Coronary artery (tissue), 2 donors: ENCODE results near the gene MTHFS.

Source experiments
- DNase-seq: peaks from one replicate; pipeline ENCODE4 v3.0.0-alpha.2; 2017; ENCODE audit warnings: low spot score
- H3K27ac ChIP-seq, 2 donors: fragments of 200-600 bp; sonication (generic); one replicate each; pipeline ENCODE4 v1.5.1; 2016 to 2019
- H3K4me3 ChIP-seq: fragments of 200-600 bp; sonication (generic); 2 replicates; pipeline ENCODE4 v1.5.1; 2016; ENCODE audit warnings: mild to moderate bottlenecking, moderate library complexity
- TF ChIP-seq, protein P1 (sequence below): fragments of 200-600 bp; sonication (generic); IDR thresholded peaks from one replicate; pipeline ENCODE4 v1.5.1; 2019; ENCODE audit warnings: antibody characterized with exemption

Gene MTHFS

DNA sequence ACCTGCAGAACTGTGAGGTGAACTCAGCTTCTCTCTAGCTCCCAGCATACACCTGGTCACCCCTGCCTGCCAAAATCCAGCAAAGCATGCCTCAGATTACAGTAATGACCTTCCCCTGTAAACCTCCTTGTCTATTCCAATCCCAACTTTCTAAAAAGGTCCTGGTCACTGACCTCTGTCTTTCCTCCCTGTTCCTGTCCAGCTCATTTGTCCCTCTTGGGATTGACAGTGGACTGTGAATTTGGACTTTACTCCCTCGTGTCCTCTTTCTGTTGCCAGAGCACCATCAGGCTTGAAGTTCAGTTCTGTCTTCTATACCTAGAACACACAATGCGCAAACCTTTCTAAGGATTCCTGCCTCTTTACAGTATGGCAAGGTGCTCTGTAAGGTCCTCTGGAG lies 50.3 kb downstream of the MTHFS start:
- no peak for DNase-seq
- Histone ChIP-seq H3K4me3 (no peak overlapping the region), H3K27ac (no peak overlapping the region)
- TF ChIP-seq, protein P1, sequence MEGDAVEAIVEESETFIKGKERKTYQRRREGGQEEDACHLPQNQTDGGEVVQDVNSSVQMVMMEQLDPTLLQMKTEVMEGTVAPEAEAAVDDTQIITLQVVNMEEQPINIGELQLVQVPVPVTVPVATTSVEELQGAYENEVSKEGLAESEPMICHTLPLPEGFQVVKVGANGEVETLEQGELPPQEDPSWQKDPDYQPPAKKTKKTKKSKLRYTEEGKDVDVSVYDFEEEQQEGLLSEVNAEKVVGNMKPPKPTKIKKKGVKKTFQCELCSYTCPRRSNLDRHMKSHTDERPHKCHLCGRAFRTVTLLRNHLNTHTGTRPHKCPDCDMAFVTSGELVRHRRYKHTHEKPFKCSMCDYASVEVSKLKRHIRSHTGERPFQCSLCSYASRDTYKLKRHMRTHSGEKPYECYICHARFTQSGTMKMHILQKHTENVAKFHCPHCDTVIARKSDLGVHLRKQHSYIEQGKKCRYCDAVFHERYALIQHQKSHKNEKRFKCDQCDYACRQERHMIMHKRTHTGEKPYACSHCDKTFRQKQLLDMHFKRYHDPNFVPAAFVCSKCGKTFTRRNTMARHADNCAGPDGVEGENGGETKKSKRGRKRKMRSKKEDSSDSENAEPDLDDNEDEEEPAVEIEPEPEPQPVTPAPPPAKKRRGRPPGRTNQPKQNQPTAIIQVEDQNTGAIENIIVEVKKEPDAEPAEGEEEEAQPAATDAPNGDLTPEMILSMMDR = no peak

DNA sequence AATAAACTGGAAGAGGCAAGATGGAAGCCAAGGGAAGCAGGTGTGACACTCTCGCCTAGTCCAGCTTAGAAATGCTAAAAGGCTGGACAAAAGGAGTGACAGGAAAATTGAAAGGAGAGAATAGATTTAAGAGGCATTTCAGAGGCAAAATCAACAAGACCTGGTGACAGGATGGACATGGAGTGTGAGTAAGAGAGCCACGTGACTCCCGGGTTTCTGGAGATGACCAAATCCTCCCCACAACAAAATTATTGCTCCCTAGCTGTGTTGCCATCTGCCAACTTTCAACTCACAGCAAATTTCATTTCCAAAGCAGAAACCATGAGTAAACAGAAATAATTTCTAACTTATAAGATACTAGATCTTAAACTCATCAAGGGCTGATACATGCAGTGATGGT lies 52.6 kb downstream of the MTHFS start:
- DNase-seq = no peak
- Histone ChIP-seq H3K27ac (no peak overlapping the region), H3K4me3 (no peak overlapping the region)
- TF ChIP-seq, protein P1 = no peak

DNA sequence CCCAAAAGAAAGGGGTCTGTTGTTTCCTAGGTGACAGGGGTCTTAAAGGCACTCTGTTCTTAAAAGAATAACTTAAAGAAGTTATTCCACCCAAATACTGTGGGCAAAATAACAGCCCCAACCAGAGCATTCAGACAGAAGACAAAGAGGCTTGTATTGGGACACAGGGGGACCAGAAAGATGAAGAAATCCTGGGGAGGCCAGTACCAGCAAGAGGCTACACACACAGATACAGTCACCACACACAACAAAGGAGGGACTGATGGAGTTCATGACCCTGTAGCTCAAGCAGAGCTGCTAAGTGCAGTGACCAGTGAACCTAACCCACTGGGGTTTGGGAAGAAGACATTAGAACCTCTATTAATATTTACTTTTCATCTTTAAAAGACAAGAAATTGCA lies 59.0 kb downstream of the MTHFS start:
- no peak for DNase-seq
- Histone ChIP-seq H3K27ac (no peak overlapping the region), H3K4me3 (no peak overlapping the region)
- TF ChIP-seq, protein P1 = no peak

DNA sequence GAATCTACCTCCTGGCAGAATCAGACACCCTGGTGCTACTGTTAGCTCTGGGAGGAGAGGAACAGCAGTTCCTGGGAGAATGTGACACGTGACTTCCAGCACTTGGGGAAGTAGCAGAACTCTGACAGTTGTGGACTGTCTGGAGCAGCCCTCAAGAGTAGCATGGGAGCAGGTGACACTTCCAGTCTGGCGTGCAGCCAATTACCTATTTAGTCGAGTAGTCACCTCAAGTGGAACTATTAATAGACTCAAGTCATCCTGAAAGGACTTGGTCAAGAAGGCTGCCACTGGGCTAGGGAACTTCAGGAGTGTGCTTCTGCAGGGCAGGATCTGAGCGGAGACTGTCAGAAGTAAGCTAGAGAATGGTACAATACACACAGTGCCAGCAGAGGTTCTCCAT lies 62.3 kb downstream of the MTHFS start:
- no peak for DNase-seq
- no peak overlapping the region for H3K27ac ChIP-seq
- no peak overlapping the region for H3K4me3 ChIP-seq
- TF ChIP-seq, protein P1 = no peak

DNA sequence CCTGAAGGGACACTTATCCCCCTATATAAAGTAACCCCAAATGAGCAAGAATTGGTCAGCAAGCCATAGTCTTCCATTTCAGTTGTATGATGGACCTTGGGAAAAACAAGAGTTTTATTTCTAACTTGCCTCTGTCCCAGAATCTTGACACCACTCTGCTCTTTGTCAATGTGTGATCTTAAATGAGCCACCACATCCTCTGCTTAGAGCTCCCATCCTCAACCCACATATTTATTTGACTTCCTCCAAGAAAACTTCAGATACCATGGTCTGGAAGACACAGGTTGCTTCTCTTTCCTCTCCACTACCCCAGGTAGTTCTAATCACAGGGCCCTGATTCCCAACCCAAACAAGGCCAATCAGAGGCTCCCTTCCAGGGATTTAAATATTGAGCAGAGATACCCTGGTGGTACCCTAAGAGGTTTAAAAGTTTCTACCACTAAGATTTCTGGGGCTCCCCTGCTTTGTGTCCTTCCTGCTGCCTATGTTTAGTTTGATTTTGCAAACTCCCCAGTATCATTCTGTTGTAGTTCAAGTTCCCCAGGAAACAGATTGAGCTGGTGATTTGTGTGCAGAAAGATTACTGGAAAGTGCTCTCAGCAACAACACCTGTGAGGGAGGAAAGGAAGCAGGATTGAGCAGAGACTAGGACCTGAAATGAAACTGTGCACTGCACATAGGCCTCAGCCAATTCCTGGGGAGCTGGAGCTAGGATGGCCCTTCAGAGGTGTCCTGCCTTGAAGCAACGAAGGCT lies 64.3 kb downstream of the MTHFS start:
- Histone ChIP-seq H3K4me3 (no peak overlapping the region), H3K27ac (no peak overlapping the region)
- DNase-seq = no peak
- TF ChIP-seq, protein P1 = no peak

DNA sequence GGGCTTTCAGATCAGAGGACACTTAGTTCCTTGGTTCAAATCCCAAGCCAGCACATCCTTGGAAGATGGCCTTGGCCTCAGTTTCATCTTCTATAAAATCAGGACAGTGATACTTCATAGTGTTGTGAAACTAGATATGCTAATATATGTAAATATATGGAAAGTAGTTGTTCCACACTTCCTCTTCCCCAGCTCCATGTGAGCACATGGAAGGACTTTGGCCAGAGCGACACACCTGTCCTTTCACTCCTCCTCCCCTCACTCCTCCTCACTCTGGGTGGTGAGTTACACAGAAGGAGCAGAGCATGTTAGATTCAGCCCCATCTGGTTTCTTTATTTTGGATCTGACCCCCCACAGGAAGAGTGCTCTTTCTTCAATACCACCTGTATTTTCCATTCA lies 65.2 kb downstream of the MTHFS start:
- Histone ChIP-seq H3K4me3 (no peak overlapping the region), H3K27ac (no peak overlapping the region)
- TF ChIP-seq, protein P1 = no peak
- no peak for DNase-seq

DNA sequence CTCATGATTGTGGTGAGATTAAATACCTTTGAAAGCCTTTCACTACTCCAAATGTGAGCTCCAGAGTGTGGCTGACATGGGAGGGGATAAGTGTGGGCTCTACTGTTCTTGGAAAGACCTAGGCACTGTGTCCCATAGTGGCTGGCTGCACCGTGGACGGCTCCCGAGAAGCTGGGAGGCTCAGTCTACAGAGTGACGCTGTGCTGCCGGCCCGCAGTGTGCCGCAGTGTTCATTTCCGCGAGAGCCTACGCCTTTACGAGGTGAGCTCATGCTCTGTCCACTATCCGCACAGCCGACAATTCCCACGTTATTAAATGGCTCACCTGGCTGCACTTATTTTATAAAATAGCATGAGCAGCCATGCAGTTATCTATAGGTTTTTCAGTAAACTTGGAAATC lies 66.9 kb downstream of the MTHFS start:
- Histone ChIP-seq H3K4me3 (no peak overlapping the region), H3K27ac (no peak overlapping the region)
- TF ChIP-seq, protein P1 = no peak
- DNase-seq = no peak
